Adrenal gland (tissue), 12 donors: Measurements from ENCODE around the gene CHMP4A. TPM values are rescaled to one million over a fixed set of nuclear protein-coding genes. Genes with fewer than 3 reads are reported as not detected.

Experiments
- DNase-seq, 7 donors: peaks; one replicate each; pipeline ENCODE4 v3.0.0-alpha.2; 2019 to 2020
- H3K27ac ChIP-seq, 5 donors: fragments of 200-600 bp; sonication (generic) in 4 of 5; 1 replicate in 3 of 5; 2 replicates in 2 of 5; pipeline versions ENCODE4 v1.5.1 to v1.8.0; 2016 to 2020; ENCODE audit warnings: mild to moderate bottlenecking in 1 of 5
- H3K27me3 ChIP-seq: fragments of 200-600 bp; 2 replicates; pipeline ENCODE4 v1.8.0; 2021
- H3K36me3 ChIP-seq, 2 donors: fragments of 200-600 bp; replicated peaks in 1 of 2; 1 replicate in 1 of 2; 2 replicates in 1 of 2; pipeline versions ENCODE4 v1.5.1 to v1.8.0; 2018 to 2022
- H3K4me1 ChIP-seq, 2 donors: fragments of 200-600 bp; replicated peaks in 1 of 2; 1 replicate in 1 of 2; 2 replicates in 1 of 2; pipeline versions ENCODE4 v1.5.1 to v1.8.0; 2018 to 2021
- H3K4me3 ChIP-seq, 4 donors: fragments of 200-600 bp; sonication (generic) in 3 of 4; one replicate each; pipeline ENCODE4 v1.5.1; 2016 to 2018
- H3K9me3 ChIP-seq, 3 donors: fragments of 200-600 bp; sonication (generic) in 1 of 3; replicated peaks in 1 of 3; 1 replicate in 2 of 3; 2 replicates in 1 of 3; pipeline versions ENCODE4 v1.5.1 to v1.8.0; 2016 to 2021
- POLR2A ChIP-seq, 2 donors: fragments of 450-650 bp; IDR thresholded peaks; one replicate each; pipeline ENCODE4 v1.6.1; 2017; ENCODE audit warnings: antibody characterized with exemption in 2 of 2, mild to moderate bottlenecking in 2 of 2, moderate library complexity in 1 of 2
- WGBS, 4 donors: extraction: QIAGEN DNeasy Blood & Tissue Kit in 2 of 4; methylation state at CpG; one replicate each; pipeline versions ENCODE4 v1.1.5 to v1.1.7; 2013 to 2017; 5-methylcytosine and 5-hydroxymethylcytosine counted together
- intact Hi-C, 2 donors: fragments of 100-400 bp; cut with DNase I; formaldehyde crosslinking; loops; one replicate each; pipeline versions ENCODE4 v1.14.1 to v1.15.0; 2022 to 2023
- polyA plus RNA-seq, 3 donors: library from polyadenylated mRNA; stranded (reverse); fragments of 200-250 nt in 2 of 3; fragments of 350-450 nt in 1 of 3; fragmentation: Illumina TruSeq in 1 of 3; extraction: RNeasy Lipid Tissue Mini Kit (QIAGEN cat#74804) in 1 of 3; gene quantifications; one replicate each; pipeline ENCODE4 v1.2.3, GENCODE V29; 2013 to 2014
- total RNA-seq, 9 donors: library from RNA; depleted of rRNA in 4 of 9; stranded (reverse); fragments of >200 nt in 4 of 9; fragments of 120-200 nt in 1 of 9; fragmentation: NEBNext Ultra II Directional in 1 of 9; extraction: Animal tissue kit (Norgen Biotek cat#: 25700) in 1 of 9; gene quantifications; one replicate each; pipeline versions ENCODE4 v1.1.0 to v1.2.4, GENCODE V29; 2013 to 2023
- TF ChIP-seq, protein P1 (sequence below), 6 experiments: fragments of 450-650 bp in 4 of 6; fragments of 200-600 bp in 2 of 6; sonication (generic) in 1 of 6; IDR thresholded peaks; 1 replicate in 5 of 6; 2 replicates in 1 of 6; pipeline versions ENCODE4 v1.5.1 to v1.8.0; 2016 to 2021; ENCODE audit warnings: antibody characterized with exemption in 6 of 6, mild to moderate bottlenecking in 2 of 6, moderate library complexity in 1 of 6
- donor health status: healthy with polysubstance abuse.
- donor health status: Bipolar disorder and iron deficiency.
- donor health status: DM: yes; HTN: yes; CAD: no.
- donor health status: DM: no; HTN: no; CAD: no.
- donor health status: DM: no; HTN: no; CAD: no.
- donor health status: DM: yes; HTN: yes; CAD: no.

CHMP4A gene
- total and polyA plus RNA-seq, 12 donors, result 32.9 to 118 (median 59.0) TPM

GRCh38 chr14:24235804-24236688 is 22.8 kb upstream of the CHMP4A start:
- peaks cover 0 to 64% of the 10 kb centered on the region in 2 donors for H3K36me3 ChIP-seq
- intact Hi-C loops, result loop anchor here in 1 of 2 donors (5.0 kb wide), 1 partner anchor 206 kb away; the partner anchor contains the start of gene SDR39U1

GRCh38 chr14:24234095-24235005 is 21.1 kb upstream of the CHMP4A start:
- H3K36me3 ChIP-seq, result peaks cover 0 to 47% of the 10 kb centered on the region in 2 donors
- DNase-seq, result peak in 2 of 7 donors; percentile 7 to 14
- peak in 1 of 2 donors; percentile 23 for TF ChIP-seq POLR2A (IDR thresholded peaks at IDR 0.05)
- TF ChIP-seq, protein P1, sequence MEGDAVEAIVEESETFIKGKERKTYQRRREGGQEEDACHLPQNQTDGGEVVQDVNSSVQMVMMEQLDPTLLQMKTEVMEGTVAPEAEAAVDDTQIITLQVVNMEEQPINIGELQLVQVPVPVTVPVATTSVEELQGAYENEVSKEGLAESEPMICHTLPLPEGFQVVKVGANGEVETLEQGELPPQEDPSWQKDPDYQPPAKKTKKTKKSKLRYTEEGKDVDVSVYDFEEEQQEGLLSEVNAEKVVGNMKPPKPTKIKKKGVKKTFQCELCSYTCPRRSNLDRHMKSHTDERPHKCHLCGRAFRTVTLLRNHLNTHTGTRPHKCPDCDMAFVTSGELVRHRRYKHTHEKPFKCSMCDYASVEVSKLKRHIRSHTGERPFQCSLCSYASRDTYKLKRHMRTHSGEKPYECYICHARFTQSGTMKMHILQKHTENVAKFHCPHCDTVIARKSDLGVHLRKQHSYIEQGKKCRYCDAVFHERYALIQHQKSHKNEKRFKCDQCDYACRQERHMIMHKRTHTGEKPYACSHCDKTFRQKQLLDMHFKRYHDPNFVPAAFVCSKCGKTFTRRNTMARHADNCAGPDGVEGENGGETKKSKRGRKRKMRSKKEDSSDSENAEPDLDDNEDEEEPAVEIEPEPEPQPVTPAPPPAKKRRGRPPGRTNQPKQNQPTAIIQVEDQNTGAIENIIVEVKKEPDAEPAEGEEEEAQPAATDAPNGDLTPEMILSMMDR (IDR thresholded peaks at IDR 0.05), result no peak
- H3K4me1 ChIP-seq, result peaks cover 29 to 54% of the 10 kb centered on the region in 2 donors
- H3K27ac ChIP-seq, result peak overlapping the region in 4 of 5 donors; percentile 27 to 93 (median 63)
- H3K27me3 ChIP-seq, result no peaks in the 10 kb centered on the region
- 74 to 78% (median 77%) methylated on average over 3 of the region's 3 CpGs for WGBS, 4 donors
- intact Hi-C loops, result loop anchor here in 1 of 2 donors (5.0 kb wide), 1 partner anchor 208 kb away; the partner anchor contains the start of gene SDR39U1
- no peaks in the 10 kb centered on the region for H3K9me3 ChIP-seq
- H3K4me3 ChIP-seq, result peak overlapping the region in 1 of 4 donors; percentile 2

More at GRCh38 chr14:24235804-24236688, 22.8 kb upstream of the CHMP4A start:
- TF ChIP-seq, protein P1 (IDR thresholded peaks at IDR 0.05), result no peak
- TF ChIP-seq POLR2A (IDR thresholded peaks at IDR 0.05), result no peak
- H3K27ac ChIP-seq, result peak overlapping the region in 2 of 5 donors; percentile 77 to 93
- no peaks in the 10 kb centered on the region for H3K9me3 ChIP-seq
- DNase-seq, result peak in 2 of 7 donors; percentile 10 to 36
- H3K4me1 ChIP-seq, result peaks cover 41 to 66% of the 10 kb centered on the region in 2 donors
- no peaks in the 10 kb centered on the region for H3K27me3 ChIP-seq
- H3K4me3 ChIP-seq, result no peak overlapping the region
- WGBS, 4 donors, result 86 to 92% (median 89%) methylated on average over 5 of the region's 5 CpGs

DNA sequence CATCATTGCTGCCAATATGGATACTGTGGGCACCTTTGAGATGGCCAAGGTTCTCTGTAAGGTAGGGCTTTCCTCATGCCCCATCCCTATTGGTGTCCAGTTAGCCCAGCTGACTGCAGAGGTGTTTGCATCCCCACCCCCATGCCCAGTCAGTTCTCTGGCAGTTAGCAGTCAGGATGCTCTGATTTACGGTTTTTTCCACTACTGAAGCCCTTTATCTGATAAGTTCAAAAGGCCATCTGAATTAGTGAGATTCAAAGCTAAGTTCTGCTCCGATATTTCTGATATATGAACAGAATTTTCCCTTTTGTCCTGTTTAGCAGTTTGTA is 20.2 kb upstream of the CHMP4A start:
- TF ChIP-seq, protein P1 (IDR thresholded peaks at IDR 0.05), result no peak
- no peak for TF ChIP-seq POLR2A (IDR thresholded peaks at IDR 0.05)
- peaks cover 29 to 47% of the 10 kb centered on the region in 2 donors for H3K4me1 ChIP-seq
- no peaks in the 10 kb centered on the region for H3K9me3 ChIP-seq
- no peaks in the 10 kb centered on the region for H3K27me3 ChIP-seq
- 34 to 50% (median 43%) methylated on average over 2 of the region's 2 CpGs for WGBS, 4 donors
- H3K4me3 ChIP-seq, result peak overlapping the region in 1 of 4 donors; percentile 81
- DNase-seq, result peak in 6 of 7 donors; percentile 49 to 89 (median 64)
- peaks cover 0 to 39% of the 10 kb centered on the region in 2 donors for H3K36me3 ChIP-seq
- intact Hi-C loops, result no loop called here
- peak overlapping the region; percentile 45 to 99 (median 82) for H3K27ac ChIP-seq
